Tibial nerve (tissue), 4 donors: ENCODE data around the gene APLP1. TPM values are rescaled to one million over a fixed set of nuclear protein-coding genes. Genes with fewer than 3 reads are reported as not detected.

Experiments
- DNase-seq, 2 donors: peaks; one replicate each; pipeline ENCODE4 v3.0.0-alpha.2; 2019; ENCODE audit warnings: low spot score in 2 of 2
- H3K27ac ChIP-seq, 4 donors: fragments of 200-600 bp; sonication (generic) in 3 of 4; one replicate each; pipeline ENCODE4 v1.5.1; 2017 to 2019; ENCODE audit warnings: mild to moderate bottlenecking in 1 of 4
- H3K27me3 ChIP-seq, 2 donors: fragments of 200-600 bp; sonication (generic) in 1 of 2; one replicate each; pipeline versions ENCODE4 v1.5.1 to v1.6.0; 2017 to 2019
- H3K36me3 ChIP-seq, 3 donors: fragments of 200-600 bp; sonication (generic); one replicate each; pipeline ENCODE4 v1.5.1; 2018 to 2019
- H3K4me1 ChIP-seq, 4 donors: fragments of 200-600 bp; sonication (generic) in 3 of 4; one replicate each; pipeline ENCODE4 v1.5.1; 2017 to 2019
- H3K4me3 ChIP-seq, 4 donors: fragments of 200-600 bp; sonication (generic) in 3 of 4; one replicate each; pipeline ENCODE4 v1.5.1; 2017 to 2019; ENCODE audit warnings: mild to moderate bottlenecking in 1 of 4, moderate library complexity in 1 of 4
- H3K9me3 ChIP-seq, 4 donors: fragments of 200-600 bp; sonication (generic) in 3 of 4; one replicate each; pipeline ENCODE4 v1.5.1; 2017 to 2019
- CTCF ChIP-seq, 5 experiments: fragments of 200-600 bp in 3 of 5; fragments of 450-650 bp in 2 of 5; sonication (generic) in 3 of 5; IDR thresholded peaks; one replicate each; pipeline ENCODE4 v1.5.1; 2016 to 2019; ENCODE audit warnings: antibody characterized with exemption in 5 of 5, mild to moderate bottlenecking in 3 of 5, moderate library complexity in 2 of 5
- EP300 ChIP-seq, 2 donors: sonication (generic); formaldehyde crosslinking; IDR thresholded peaks; one replicate each; pipeline ENCODE4 v1.6.1; 2017; ENCODE audit warnings: antibody characterized with exemption in 2 of 2, mild to moderate bottlenecking in 1 of 2
- POLR2A ChIP-seq, 2 donors: fragments of 450-650 bp; IDR thresholded peaks; one replicate each; pipeline ENCODE4 v1.6.1; 2017; ENCODE audit warnings: antibody characterized with exemption in 2 of 2, mild to moderate bottlenecking in 2 of 2, moderate library complexity in 2 of 2
- WGBS, 2 donors: methylation state at CpG; one replicate each; pipeline ENCODE4 v1.1.5; 2018; 5-methylcytosine and 5-hydroxymethylcytosine counted together
- total RNA-seq, 4 donors: library from RNA; depleted of rRNA; stranded (reverse); fragments of >200 nt; gene quantifications; one replicate each; pipeline ENCODE4 v1.1.0, GENCODE V29; 2016

APLP1 gene
- total RNA-seq, 4 donors from 2014 or later: 8.7 to 19.7 (median 10.7) TPM

DNA sequence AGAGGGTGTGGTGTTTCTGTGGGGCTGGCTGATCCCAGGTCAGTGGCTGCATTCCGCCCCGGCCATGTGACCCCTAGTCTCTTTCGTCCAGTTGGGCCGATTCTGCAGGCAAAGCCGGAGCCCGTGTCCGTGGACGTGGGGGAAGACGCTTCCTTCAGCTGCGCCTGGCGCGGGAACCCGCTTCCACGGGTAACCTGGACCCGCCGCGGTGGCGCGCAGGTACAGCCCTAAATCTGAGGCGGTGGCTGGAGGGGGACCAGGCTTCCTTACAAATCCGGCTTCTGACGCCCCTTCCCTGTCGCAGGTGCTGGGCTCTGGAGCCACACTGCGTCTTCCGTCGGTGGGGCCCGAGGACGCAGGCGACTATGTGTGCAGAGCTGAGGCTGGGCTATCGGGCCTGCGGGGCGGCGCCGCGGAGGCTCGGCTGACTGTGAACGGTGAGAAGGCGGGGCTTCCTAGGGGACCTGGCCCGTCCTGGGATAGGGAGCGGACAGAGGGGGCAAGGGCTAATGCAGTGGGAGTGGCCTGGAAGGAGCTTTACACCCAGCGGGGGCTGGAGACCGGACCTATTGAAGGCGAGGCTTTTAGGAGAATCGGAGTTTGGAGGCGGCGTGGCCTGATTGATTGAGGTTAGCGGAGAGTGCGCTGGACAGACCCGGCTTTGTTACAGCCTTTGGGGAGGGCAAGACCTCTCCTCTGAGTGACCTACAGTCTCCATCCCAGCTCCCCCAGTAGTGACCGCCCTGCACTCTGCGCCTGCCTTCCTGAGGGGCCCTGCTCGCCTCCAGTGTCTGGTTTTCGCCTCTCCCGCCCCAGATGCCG, 7.3 kb upstream of the APLP1 start:
- TF ChIP-seq EP300 (IDR thresholded peaks at IDR 0.05): no peak
- TF ChIP-seq POLR2A (IDR thresholded peaks at IDR 0.05): no peak
- no peak for TF ChIP-seq CTCF (IDR thresholded peaks at IDR 0.05)
- no peak overlapping the region for H3K27ac ChIP-seq
- peaks cover 0 to 81% of the 10 kb centered on the region in 2 donors for H3K27me3 ChIP-seq
- no peak overlapping the region for H3K4me3 ChIP-seq
- no peaks in the 10 kb centered on the region for H3K36me3 ChIP-seq
- DNase-seq: no peak
- H3K4me1 ChIP-seq: peaks cover 0 to 26% (median 9%) of the 10 kb centered on the region in 4 donors
- 7 to 9% methylated on average over 42 to 55 of the region's 55 CpGs for WGBS, 2 donors
- H3K9me3 ChIP-seq: peaks cover 0 to 16% (median 0%) of the 10 kb centered on the region in 4 donors

- no peak overlapping the region for H3K4me3 ChIP-seq
- WGBS, 2 donors: 34 to 43% methylated on average over 19 of the region's 19 CpGs
- H3K36me3 ChIP-seq: no peaks in the 10 kb centered on the region
- H3K27ac ChIP-seq: no peak overlapping the region
- H3K27me3 ChIP-seq: peaks cover 0 to 80% of the 10 kb centered on the region in 2 donors
- peaks cover 0 to 16% (median 0%) of the 10 kb centered on the region in 4 donors for H3K9me3 ChIP-seq
- peaks cover 0 to 19% (median 4%) of the 10 kb centered on the region in 4 donors for H3K4me1 ChIP-seq
- no peak for TF ChIP-seq CTCF (IDR thresholded peaks at IDR 0.05)
- no peak for TF ChIP-seq POLR2A (IDR thresholded peaks at IDR 0.05)
- no peak for TF ChIP-seq EP300 (IDR thresholded peaks at IDR 0.05)
- no peak for DNase-seq
Measured at GRCh38 chr19:35861640-35862160, 6.7 kb upstream of the APLP1 start.

DNA sequence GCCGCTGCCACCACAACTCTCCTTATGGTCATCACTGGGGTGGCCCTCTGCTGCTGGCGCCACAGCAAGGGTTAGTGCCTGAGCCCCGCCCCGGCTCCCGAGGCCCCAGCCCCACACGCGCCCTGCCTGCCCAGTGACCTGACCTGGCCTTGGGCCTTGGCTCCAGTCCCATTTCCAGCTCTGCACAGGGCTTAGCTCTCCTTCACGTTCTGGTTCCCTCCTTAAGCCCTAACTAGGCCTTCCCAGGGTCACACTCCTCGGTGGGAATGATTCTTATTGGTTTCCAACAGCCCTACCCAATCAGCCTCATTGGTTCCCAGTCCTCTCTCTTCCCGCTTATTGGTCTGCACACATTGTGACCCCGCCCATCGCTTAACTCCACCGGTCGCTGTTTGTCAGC, 5.8 kb upstream of the APLP1 start:
- H3K27me3 ChIP-seq: peaks cover 0 to 75% of the 10 kb centered on the region in 2 donors
- H3K4me1 ChIP-seq: peaks cover 0 to 13% (median 0%) of the 10 kb centered on the region in 4 donors
- H3K36me3 ChIP-seq: no peaks in the 10 kb centered on the region
- no peak overlapping the region for H3K4me3 ChIP-seq
- 43 to 47% methylated on average over 14 of the region's 14 CpGs for WGBS, 2 donors
- TF ChIP-seq EP300 (IDR thresholded peaks at IDR 0.05) (no peak), POLR2A (IDR thresholded peaks at IDR 0.05) (no peak), CTCF (IDR thresholded peaks at IDR 0.05) (no peak)
- H3K27ac ChIP-seq: no peak overlapping the region
- no peak for DNase-seq
- peaks cover 0 to 16% (median 0%) of the 10 kb centered on the region in 4 donors for H3K9me3 ChIP-seq

- H3K27me3 ChIP-seq: peaks cover 0 to 75% of the 10 kb centered on the region in 2 donors
- no peak for TF ChIP-seq EP300 (IDR thresholded peaks at IDR 0.05)
- no peak for TF ChIP-seq CTCF (IDR thresholded peaks at IDR 0.05)
- TF ChIP-seq POLR2A (IDR thresholded peaks at IDR 0.05): no peak
Measured at GRCh38 chr19:35863018-35863417, 5.4 kb upstream of the APLP1 start.

DNA sequence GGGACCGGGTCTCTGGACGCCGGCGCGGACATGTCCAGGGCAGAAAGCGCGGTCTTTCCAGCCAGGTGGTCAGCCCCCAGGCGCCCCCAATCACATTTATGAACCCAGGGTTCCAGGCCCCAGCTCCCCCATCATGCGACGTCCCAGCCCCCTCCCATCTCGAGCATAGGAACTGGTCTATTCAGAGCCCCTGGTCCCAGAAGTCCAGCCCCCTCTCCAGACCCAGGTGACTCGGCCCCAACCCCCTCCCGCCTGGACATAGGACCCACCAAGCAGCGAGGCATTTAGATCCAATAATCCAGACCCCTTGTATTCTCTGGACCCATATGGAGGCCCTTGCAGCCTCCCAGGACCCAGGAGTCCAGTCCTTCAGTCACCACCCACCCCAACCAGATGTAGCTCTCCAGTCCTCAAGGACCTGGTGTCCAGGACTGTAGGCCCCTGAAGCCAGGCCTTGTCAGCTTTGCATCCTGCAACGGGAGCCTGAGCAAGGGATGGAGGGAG, 501 bp downstream of the APLP1 start:
- H3K27me3 ChIP-seq: peaks cover 0 to 65% of the 10 kb centered on the region in 2 donors
- no peak for DNase-seq
- H3K9me3 ChIP-seq: no peaks in the 10 kb centered on the region
- no peaks in the 10 kb centered on the region for H3K36me3 ChIP-seq
- H3K4me3 ChIP-seq: peak overlapping the region; percentile 31 to 58 (median 36)
- peak overlapping the region in 1 of 4 donors; percentile 61 for H3K27ac ChIP-seq
- 0% methylated on average over 3 to 6 of the region's 15 CpGs for WGBS, 2 donors
- H3K4me1 ChIP-seq: peaks cover 0 to 29% (median 17%) of the 10 kb centered on the region in 4 donors
- TF ChIP-seq EP300 (IDR thresholded peaks at IDR 0.05) (no peak), POLR2A (IDR thresholded peaks at IDR 0.05) (no peak), CTCF (IDR thresholded peaks at IDR 0.05) (no peak)

More at GRCh38 chr19:35863018-35863417, 5.4 kb upstream of the APLP1 start:
- WGBS, 2 donors: 87 to 88% methylated on average over 5 of the region's 5 CpGs
- Histone ChIP-seq H3K4me1 (peaks cover 0 to 15% (median under 1%) of the 10 kb centered on the region in 4 donors), H3K36me3 (no peaks in the 10 kb centered on the region), H3K27ac (no peak overlapping the region), H3K9me3 (peaks cover 0 to 16% (median 0%) of the 10 kb centered on the region in 4 donors), H3K4me3 (no peak overlapping the region)
- no peak for DNase-seq
